Amniotic stem cell (primary cell): ENCODE results near the gene FABP2.
"Not testable (repeated sequence)": the region's sequence is repeated elsewhere in the genome, so short reads cannot be mapped to it uniquely, and the experiment has no call there.

Experiments used
- DNase-seq: peaks from one replicate; lab custom pipeline; 2025; lab: John Stamatoyannopoulos, UW

Gene FABP2

GRCh38 chr4:119310826-119311225 lies 11.1 kb downstream of the FABP2 start:
- DNase-seq: no peak

GRCh38 chr4:119307606-119308005 lies 14.3 kb downstream of the FABP2 start:
- DNase-seq: no peak

- no peak for DNase-seq
Measured at GRCh38 chr4:119304431-119304830, 17.5 kb downstream of the FABP2 start.

GRCh38 chr4:119303587-119304305 lies 18.2 kb downstream of the FABP2 start:
- DNase-seq: no peak

GRCh38 chr4:119302073-119302832 lies 19.7 kb downstream of the FABP2 start:
- no peak for DNase-seq

GRCh38 chr4:119300101-119300978 lies 21.6 kb downstream of the FABP2 start:
- DNase-seq: no peak

- DNase-seq: no peak
Measured at GRCh38 chr4:119299741-119300100, 22.2 kb downstream of the FABP2 start.

GRCh38 chr4:119299260-119299671 lies 22.7 kb downstream of the FABP2 start:
- DNase-seq: no peak

GRCh38 chr4:119297795-119298194 lies 24.1 kb downstream of the FABP2 start:
- no peak for DNase-seq

- DNase-seq: no peak
Measured at GRCh38 chr4:119296356-119296755, 25.6 kb downstream of the FABP2 start.

- no peak for DNase-seq
Measured at GRCh38 chr4:119290598-119290997, 31.3 kb downstream of the FABP2 start.

- no peak for DNase-seq
Measured at GRCh38 chr4:119289313-119289712, 32.6 kb downstream of the FABP2 start.

- no peak for DNase-seq
Measured at GRCh38 chr4:119286377-119287002, 35.4 kb downstream of the FABP2 start.

GRCh38 chr4:119284876-119285780 lies 36.8 kb downstream of the FABP2 start:
- DNase-seq: no peak

GRCh38 chr4:119281393-119281792 lies 40.5 kb downstream of the FABP2 start:
- no peak for DNase-seq

- not testable (repeated sequence) for DNase-seq
Measured at GRCh38 chr4:119279945-119280344, 42.0 kb downstream of the FABP2 start.

- not testable (repeated sequence) for DNase-seq
Measured at GRCh38 chr4:119279541-119279940, 42.4 kb downstream of the FABP2 start.

GRCh38 chr4:119271361-119272085 lies 50.4 kb downstream of the FABP2 start:
- DNase-seq: no peak

- no peak for DNase-seq
Measured at GRCh38 chr4:119268466-119268865, 53.5 kb downstream of the FABP2 start.
